ENCODE results near the gene FKTN.

Gene FKTN

GRCh38 chr9:105636331-105636730 is 78.4 kb downstream of the FKTN start:
- DNase-seq, result no peak

- DNase-seq, result no peak
Measured at GRCh38 chr9:105637787-105638395, 80.0 kb downstream of the FKTN start.

- no peak for DNase-seq
Measured at GRCh38 chr9:105639936-105640335, 82.0 kb downstream of the FKTN start.

- no peak for DNase-seq
Measured at GRCh38 chr9:105643795-105644194, 85.9 kb downstream of the FKTN start.

GRCh38 chr9:105646879-105647594 is 89.1 kb downstream of the FKTN start:
- no peak for DNase-seq

- DNase-seq, result no peak
Measured at GRCh38 chr9:105647595-105648349, 89.8 kb downstream of the FKTN start.

GRCh38 chr9:105651806-105652205 is 93.9 kb downstream of the FKTN start:
- DNase-seq, result no peak

- no peak for DNase-seq
Measured at GRCh38 chr9:105656131-105656921, 98.4 kb downstream of the FKTN start.

- DNase-seq, result no peak
Measured at GRCh38 chr9:105658351-105658750, 100.4 kb downstream of the FKTN start.

GRCh38 chr9:105661011-105661410 is 103.1 kb downstream of the FKTN start:
- peak in 1 of 2 donors; percentile 29 for DNase-seq

GRCh38 chr9:105662184-105663104 is 104.5 kb downstream of the FKTN start, which contains the start of gene TAL2:
Gene TAL2 (plus strand): TSS chr9:105662457. CDS start chr9:105662497, 40 bp downstream.
- DNase-seq, result no peak

- DNase-seq, result no peak
Measured at GRCh38 chr9:105663914-105664313, 106.0 kb downstream of the FKTN start.

GRCh38 chr9:105667867-105668266 is 109.9 kb downstream of the FKTN start:
- no peak for DNase-seq

- no peak for DNase-seq
Measured at GRCh38 chr9:105670315-105670714, 112.4 kb downstream of the FKTN start.

GRCh38 chr9:105670775-105671174 is 112.8 kb downstream of the FKTN start:
- DNase-seq, result no peak

- DNase-seq, result no peak
Measured at GRCh38 chr9:105672711-105673234, 114.8 kb downstream of the FKTN start.

- DNase-seq, result no peak
Measured at GRCh38 chr9:105673850-105674387, 116.0 kb downstream of the FKTN start.

- no peak for DNase-seq
Measured at GRCh38 chr9:105676351-105676923, 118.5 kb downstream of the FKTN start.

- DNase-seq, result no peak
Measured at GRCh38 chr9:105678163-105678562, 120.2 kb downstream of the FKTN start.

GRCh38 chr9:105678781-105679180 is 120.8 kb downstream of the FKTN start:
- no peak for DNase-seq

All from hippocampal formation (tissue), 2 donors.